GM19239 (cell line): Measurements from ENCODE around the gene ASB10.

Source experiments
- DNase-seq: peaks from one replicate; pipeline ENCODE4 v3.0.0; 2011; ENCODE audit warnings: low spot score; ENCODE audit not compliant: insufficient read length
- FAIRE-seq: peaks from 2 replicates; lab custom pipeline; 2011; peaks lifted over from hg19 to GRCh38; lab: Jason Lieb, UNC

The ASB10 gene

GRCh38 chr7:151191544-151191943 lies 4.5 kb upstream of the ASB10 start:
- no peak for FAIRE-seq
- DNase-seq: no peak

- no peak for DNase-seq
- no peak for FAIRE-seq
Observed at GRCh38 chr7:151189038-151189437, 2.0 kb upstream of the ASB10 start.

GRCh38 chr7:151188252-151188542 lies 1.1 kb upstream of the ASB10 start:
- DNase-seq (no peak), FAIRE-seq (no peak)

GRCh38 chr7:151187409-151188251 lies 580 bp upstream of the ASB10 start:
- DNase-seq (no peak), FAIRE-seq (no peak)

- no peak for FAIRE-seq
- no peak for DNase-seq
Observed at GRCh38 chr7:151185762-151186639, 1.0 kb downstream of the ASB10 start.

GRCh38 chr7:151181011-151181431 lies 6.0 kb downstream of the ASB10 start:
- DNase-seq: no peak
- no peak for FAIRE-seq

GRCh38 chr7:151179946-151180345 lies 7.1 kb downstream of the ASB10 start:
- FAIRE-seq (no peak), DNase-seq (no peak)

GRCh38 chr7:151179287-151179860 lies 7.7 kb downstream of the ASB10 start:
- FAIRE-seq (no peak), DNase-seq (no peak)

- DNase-seq: no peak
- FAIRE-seq: no peak
Observed at GRCh38 chr7:151178831-151179230, 8.2 kb downstream of the ASB10 start.

GRCh38 chr7:151178236-151178635 lies 8.8 kb downstream of the ASB10 start:
- DNase-seq (no peak), FAIRE-seq (no peak)

GRCh38 chr7:151177310-151177709 lies 9.7 kb downstream of the ASB10 start:
- no peak for FAIRE-seq
- no peak for DNase-seq

- FAIRE-seq (no peak), DNase-seq (no peak)
Observed at GRCh38 chr7:151176401-151176800, 10.6 kb downstream of the ASB10 start.

- FAIRE-seq (no peak), DNase-seq (no peak)
Observed at GRCh38 chr7:151175793-151176311, 11.2 kb downstream of the ASB10 start.

- no peak for DNase-seq
- no peak for FAIRE-seq
Observed at GRCh38 chr7:151175047-151175792, 11.8 kb downstream of the ASB10 start.

GRCh38 chr7:151174246-151175046 lies 12.6 kb downstream of the ASB10 start:
- DNase-seq (no peak), FAIRE-seq (no peak)

GRCh38 chr7:151173386-151174245 lies 13.4 kb downstream of the ASB10 start:
- no peak for DNase-seq
- no peak for FAIRE-seq

GRCh38 chr7:151172273-151173141 lies 14.5 kb downstream of the ASB10 start:
- FAIRE-seq (peak; percentile 87), DNase-seq (peak; percentile 95)

- FAIRE-seq: no peak
- DNase-seq: no peak
Observed at GRCh38 chr7:151168787-151169162, 18.3 kb downstream of the ASB10 start.
